ENCODE measurements around the gene TNS3.

Gene TNS3

DNA sequence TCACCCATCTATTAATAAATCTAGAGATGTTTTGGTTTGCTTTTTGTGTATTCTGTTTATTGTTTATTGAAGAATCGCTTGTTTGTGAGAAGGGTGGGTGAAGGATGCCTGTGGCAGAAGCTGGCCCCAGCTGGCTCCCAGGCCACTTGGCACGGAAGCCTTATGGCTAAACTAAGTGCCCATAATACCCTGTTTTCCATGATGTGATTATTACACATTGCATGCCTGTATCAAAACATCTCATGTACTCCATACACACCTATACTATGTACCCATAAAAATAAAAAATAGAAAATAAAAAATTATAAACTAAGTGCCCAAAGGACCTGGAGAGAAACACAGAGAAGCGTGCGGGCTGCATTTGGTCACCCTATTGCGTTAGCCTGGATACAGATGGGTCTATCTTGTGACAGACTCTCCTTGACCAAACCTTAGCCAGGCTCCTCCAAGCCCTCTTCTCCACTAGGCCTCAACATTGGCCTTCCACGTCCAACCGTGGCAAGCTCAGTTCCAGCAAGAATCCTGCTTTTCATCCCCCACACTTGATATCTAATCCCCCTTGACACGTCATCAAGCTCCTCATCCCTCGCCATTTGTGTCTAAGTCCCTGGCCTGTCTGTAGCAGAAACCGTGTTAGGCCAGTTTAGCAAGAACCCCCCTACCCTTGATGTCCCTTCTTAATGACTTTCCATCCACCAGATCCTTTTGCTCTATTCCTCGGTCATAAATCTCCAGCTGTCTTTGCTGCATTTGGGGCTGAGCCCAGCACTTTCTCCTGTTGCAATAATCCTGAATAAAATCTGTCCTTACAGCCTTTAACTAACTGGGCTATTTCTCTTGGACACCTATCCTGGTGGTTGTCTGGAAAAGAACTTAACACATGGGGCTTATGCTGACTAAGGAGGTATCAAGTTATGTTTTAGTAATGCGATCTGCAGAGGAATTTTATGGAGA lies 245.2 kb downstream of the TNS3 start:
- no peak for DNase-seq

- DNase-seq = no peak
Observed at GRCh38 chr7:47335557-47336471, 246.1 kb downstream of the TNS3 start.

DNA sequence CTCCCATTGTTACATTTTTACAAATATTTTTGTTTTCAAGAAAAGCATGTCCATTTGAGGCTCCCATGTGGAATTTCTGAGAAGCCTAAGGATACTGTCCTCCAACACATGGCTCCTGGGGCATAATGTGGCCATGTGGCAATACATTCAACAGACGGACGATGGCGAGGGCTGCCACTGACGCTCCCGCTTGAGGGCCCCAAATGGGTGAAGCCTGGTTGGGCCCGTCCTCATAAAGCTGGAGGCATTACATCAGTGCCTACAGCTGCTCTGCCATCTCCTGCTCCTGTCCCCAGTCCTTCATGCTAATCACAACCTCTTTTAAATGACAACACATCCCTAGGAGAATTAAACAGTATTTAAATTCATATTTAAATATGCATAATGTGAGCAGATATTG lies 246.8 kb downstream of the TNS3 start:
- DNase-seq = no peak

GRCh38 chr7:47333959-47334358 lies 248.0 kb downstream of the TNS3 start:
- DNase-seq = no peak

GRCh38 chr7:47333554-47333887 lies 248.4 kb downstream of the TNS3 start:
- no peak for DNase-seq

DNA sequence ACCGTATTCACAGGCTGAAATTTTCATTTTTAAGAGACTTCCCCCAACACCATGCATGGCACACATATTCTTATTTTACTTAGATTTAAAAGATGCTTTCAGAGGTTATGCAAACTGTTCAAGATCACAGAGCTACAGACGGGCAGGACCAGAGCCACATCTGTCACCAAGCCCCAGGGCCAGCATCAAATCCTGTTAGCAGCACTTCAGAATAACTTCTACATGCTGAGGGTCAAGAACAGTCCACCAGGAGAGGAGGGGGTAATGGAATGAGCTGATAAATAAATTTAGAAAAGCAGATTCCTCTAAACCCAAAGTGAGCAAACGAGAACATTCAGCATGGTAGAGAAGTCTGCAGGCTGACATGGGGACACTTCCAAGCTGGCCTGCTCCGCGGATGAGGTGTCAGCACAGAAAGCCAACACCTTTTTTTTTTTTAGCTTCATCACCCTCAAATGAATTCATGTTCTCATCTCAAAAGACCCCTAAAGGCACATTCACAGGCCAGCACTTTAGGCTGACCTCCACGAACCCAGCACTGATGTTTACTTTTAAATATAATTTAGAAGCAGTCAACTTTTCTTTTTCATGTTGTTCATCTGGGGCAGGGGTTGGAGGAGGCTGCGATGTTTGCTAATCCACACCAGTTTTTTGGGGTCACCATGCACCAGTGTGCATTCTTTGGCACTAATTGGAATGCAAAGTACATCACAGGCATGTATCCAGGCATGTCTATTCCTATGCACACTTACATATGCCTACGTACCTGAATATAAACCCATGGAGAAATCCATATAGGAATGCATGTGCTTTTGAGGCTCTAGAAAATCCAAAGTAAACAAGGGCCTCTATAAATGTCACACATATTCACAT lies 249.0 kb downstream of the TNS3 start:
- DNase-seq = no peak

- no peak for DNase-seq
Observed at GRCh38 chr7:47332213-47332612, 249.7 kb downstream of the TNS3 start.

GRCh38 chr7:47331179-47331565 lies 250.7 kb downstream of the TNS3 start:
- no peak for DNase-seq

GRCh38 chr7:47330561-47331178 lies 251.2 kb downstream of the TNS3 start:
- DNase-seq = no peak

GRCh38 chr7:47330026-47330425 lies 251.9 kb downstream of the TNS3 start:
- no peak for DNase-seq

DNA sequence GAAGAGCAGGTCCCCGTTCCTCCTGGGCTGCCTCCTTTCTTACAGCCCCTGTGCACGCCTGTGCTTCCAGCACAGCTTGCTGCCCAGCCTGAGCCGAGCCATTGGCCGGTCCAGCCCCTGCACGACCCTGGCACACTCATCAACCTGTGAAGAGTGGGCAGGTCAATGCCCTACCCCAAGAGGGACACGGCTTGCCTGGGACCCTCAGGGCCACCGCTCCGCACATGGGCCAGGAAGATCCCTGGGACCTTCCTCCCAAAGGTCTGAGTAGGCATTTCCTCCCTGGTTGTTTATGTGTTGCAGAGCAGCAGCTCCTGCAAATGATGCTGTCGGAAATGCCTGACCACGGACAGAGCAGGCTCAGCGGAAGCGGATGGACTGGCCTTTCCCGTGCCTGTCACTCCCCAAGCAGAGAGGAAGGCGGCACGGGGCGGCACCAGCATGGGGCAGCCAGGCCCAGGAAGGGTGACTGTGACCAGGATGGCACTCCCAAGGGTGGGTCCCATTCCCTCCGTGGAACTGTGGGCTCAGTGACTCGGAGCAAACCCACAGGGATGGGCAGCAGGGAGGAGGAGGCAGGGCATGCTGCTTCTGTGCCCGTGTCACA lies 252.5 kb downstream of the TNS3 start:
- no peak for DNase-seq

- DNase-seq = no peak
Observed at GRCh38 chr7:47328392-47329319, 253.3 kb downstream of the TNS3 start.

- no peak for DNase-seq
Observed at GRCh38 chr7:47327698-47328391, 254.1 kb downstream of the TNS3 start.

DNA sequence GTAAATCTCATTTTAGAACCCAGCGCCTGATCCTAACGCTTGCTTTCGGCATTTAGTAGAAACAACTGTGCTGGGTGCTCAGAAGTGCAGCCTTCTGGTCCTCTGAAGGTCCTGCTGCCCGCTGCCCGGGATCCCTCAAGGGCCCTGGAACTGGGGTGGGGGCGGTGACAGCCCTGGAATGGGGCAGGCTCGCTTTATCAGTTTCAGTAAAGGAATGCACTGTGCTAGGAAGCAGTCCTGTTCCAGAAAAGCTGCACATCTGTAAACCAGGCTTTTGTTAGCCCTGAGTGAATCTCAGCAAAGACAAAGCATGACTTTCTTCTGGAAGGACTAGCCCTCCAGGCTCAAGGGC lies 254.6 kb downstream of the TNS3 start:
- no peak for DNase-seq

GRCh38 chr7:47326808-47327207 lies 255.1 kb downstream of the TNS3 start:
- no peak for DNase-seq

GRCh38 chr7:47326220-47326619 lies 255.7 kb downstream of the TNS3 start:
- no peak for DNase-seq

DNA sequence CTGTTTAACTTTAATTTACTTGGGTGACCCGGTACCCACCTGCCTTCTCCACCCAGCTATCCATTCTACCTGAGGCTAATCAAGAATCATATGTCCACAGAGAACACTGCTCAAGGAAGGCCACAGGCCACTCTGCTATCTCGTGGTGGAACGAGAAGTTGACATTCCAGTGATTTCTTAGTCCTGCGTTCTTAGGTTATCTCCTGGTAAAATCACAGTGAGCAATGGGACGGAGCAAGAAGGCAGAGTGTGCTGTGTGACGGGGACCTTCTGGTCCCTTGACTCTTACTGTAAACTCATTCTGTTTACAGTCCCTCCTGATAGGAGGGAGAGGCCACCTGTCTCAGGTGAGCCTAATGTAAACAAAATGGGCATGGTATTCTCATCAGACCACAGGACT lies 256.6 kb downstream of the TNS3 start:
- DNase-seq = no peak

GRCh38 chr7:47323904-47324303 lies 258.0 kb downstream of the TNS3 start:
- no peak for DNase-seq

- DNase-seq = no peak
Observed at GRCh38 chr7:47322731-47323130, 259.2 kb downstream of the TNS3 start.

DNA sequence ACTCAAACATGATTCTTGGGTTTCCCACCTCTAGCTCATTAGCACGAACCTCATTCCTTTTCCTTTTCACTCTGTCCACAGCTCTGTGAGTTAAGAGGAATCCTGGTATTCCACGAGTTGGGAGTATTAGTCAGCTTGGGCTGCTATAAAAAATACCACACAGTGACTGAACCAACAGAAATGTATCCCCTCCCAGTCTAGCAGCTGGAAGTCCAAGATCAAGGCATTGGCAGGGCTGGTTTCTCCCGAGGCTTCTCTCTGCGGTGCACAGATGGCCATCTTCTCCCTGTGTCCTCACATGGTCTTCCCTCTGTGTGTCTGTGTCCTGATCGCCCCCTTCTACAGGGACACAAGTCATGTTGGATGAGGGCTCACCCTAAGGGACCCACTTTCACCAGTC lies 261.6 kb downstream of the TNS3 start:
- DNase-seq = no peak

All from inflammatory macrophage treated with lipopolysaccharide for 1 hour (primary cell).